RWPE1 (cell line): ENCODE measurements around the gene FBXW11.
A peak's percentile ranks its signal among the peaks of the same experiment; 100 is the strongest.

Source experiments
- CTCF ChIA-PET: fragments of 350-600 bp; sonication (Branson Sonifier 250); formaldehyde crosslinking; extraction: SDS; loops from one replicate; lab custom pipeline; 2021; lab: Yijun Ruan, JAX
- POLR2A ChIA-PET: fragments of 400-600 bp; formaldehyde crosslinking; extraction: SDS; loops from one replicate; lab custom pipeline; 2020; ENCODE audit warnings: antibody characterized with exemption; ENCODE audit not compliant: low non-redundant PET; lab: Yijun Ruan, JAX
- DNase-seq: peaks from one replicate; pipeline ENCODE4 v3.0.0; 2012; ENCODE audit warnings: low spot score
- H3K27ac ChIP-seq: fragments of 450-650 bp; 2 replicates; pipeline ENCODE4 v1.5.1; 2017
- CTCF ChIP-seq: fragments of 450-650 bp; conservative IDR thresholded peaks from 2 replicates; pipeline ENCODE4 v1.5.1; 2017; ENCODE audit warnings: low read depth, mild to moderate bottlenecking

Gene FBXW11

GRCh38 chr5:171939951-171940350 lies 66.5 kb downstream of the FBXW11 start:
- no peak for TF ChIP-seq CTCF
- POLR2A ChIA-PET = no interaction called here
- CTCF ChIA-PET = no interaction called here
- no peak overlapping the region for H3K27ac ChIP-seq
- DNase-seq = no peak

- CTCF ChIA-PET = interaction anchor here (1.6 kb wide), 1 partner anchor 121 kb away, joined by 4 read pairs; no protein-coding TSS in a partner anchor
- POLR2A ChIA-PET = no interaction called here
- no peak for DNase-seq
- no peak overlapping the region for H3K27ac ChIP-seq
- no peak for TF ChIP-seq CTCF
Observed at GRCh38 chr5:171938358-171938757, 68.1 kb downstream of the FBXW11 start.

- CTCF ChIA-PET = interaction anchor here (0.7 to 1.6 kb wide), 2 partner anchors 122 to 1296 kb away, joined by 3 to 4 read pairs; no protein-coding TSS in a partner anchor
- POLR2A ChIA-PET = no interaction called here
- no peak for TF ChIP-seq CTCF
- no peak for DNase-seq
- no peak overlapping the region for H3K27ac ChIP-seq
Observed at GRCh38 chr5:171937351-171937750, 69.1 kb downstream of the FBXW11 start.

- CTCF ChIA-PET = interaction anchor here (0.5 to 0.7 kb wide), 2 partner anchors 33 to 435 kb away, joined by 3 read pairs; no protein-coding TSS in a partner anchor
- no peak for DNase-seq
- no peak overlapping the region for H3K27ac ChIP-seq
- TF ChIP-seq CTCF = no peak
- POLR2A ChIA-PET = no interaction called here
Observed at GRCh38 chr5:171934586-171934985, 71.9 kb downstream of the FBXW11 start.

- CTCF ChIA-PET = interaction anchor here (1.0 to 1.3 kb wide), 2 partner anchors 19 to 23 kb away, joined by 3 read pairs; no protein-coding TSS in a partner anchor
- no peak overlapping the region for H3K27ac ChIP-seq
- TF ChIP-seq CTCF = no peak
- POLR2A ChIA-PET = no interaction called here
- DNase-seq = no peak
Observed at GRCh38 chr5:171931163-171931562, 75.3 kb downstream of the FBXW11 start.

DNA sequence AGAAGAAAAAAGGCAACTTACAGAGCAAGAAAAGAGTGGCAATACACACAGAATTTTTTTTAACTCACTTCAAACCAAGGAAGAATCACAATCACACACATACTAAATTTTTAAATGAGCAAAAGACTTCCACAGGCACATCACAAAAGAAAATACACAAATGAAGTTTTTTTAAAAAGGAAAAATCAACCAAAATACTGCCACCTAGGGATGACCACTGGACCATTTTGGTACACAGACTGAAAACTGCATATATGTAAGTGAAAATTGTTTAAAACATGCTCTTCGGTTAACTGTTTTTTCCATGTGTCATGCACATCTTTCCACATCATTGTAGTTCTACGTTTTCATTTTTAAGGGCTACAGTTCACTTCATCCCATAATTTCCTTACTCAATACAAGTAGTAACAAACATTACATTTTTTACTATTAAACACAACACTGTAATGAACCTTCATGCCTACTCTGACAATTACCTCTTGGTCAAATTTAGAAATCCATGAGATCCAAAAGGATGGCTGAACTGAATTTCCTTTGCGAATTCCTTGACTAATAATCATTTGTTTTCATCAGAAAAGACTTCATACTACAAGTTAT lies 79.0 kb downstream of the FBXW11 start:
- CTCF ChIA-PET = no interaction called here
- H3K27ac ChIP-seq = no peak overlapping the region
- POLR2A ChIA-PET = no interaction called here
- no peak for DNase-seq
- TF ChIP-seq CTCF = peak; percentile 23; the same call in 1 of the 2 replicates
